ENCODE data around the gene SKIC3.

Gene SKIC3

DNA sequence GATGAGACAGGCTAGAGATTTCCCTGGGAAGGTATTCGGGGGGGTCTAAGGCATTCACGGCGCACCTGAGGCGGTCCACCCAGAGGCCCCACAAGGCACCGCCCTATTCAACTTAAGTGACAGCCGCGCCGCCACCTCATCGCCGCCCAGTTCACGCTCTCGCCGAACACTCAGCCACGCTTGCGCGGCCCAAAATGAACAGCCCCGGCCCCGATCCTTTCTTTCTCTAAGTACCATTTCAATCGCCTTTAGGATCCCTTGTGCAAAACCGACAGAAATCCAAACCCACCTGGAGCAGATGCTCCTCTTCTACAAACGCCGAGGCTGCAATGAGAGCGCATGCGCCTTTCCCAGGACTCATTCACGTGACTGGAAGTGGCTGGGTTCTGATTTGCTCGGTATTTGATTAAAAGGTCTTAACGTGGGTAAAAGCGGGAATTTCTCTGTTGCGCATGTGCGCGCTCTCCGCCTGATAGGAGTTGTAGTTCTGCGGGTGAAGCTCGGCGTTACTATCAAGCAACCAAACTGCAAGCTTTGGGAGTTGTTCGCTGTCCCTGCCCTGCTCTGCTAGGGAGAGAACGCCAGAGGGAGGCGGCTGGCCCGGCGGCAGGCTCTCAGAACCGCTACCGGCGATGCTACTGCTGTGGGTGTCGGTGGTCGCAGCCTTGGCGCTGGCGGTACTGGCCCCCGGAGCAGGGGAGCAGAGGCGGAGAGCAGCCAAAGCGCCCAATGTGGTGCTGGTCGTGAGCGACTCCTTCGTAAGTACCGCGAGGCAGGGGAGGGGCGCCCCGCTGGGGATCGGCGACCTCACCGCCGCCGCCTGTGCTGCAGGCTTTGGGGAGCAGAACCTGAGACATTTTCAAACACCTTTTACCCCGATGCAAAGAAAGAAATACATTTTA lies at the start of gene SKIC3, which contains the start of gene ARSK:
Gene SKIC3, minus strand, starts transcription at position 331 of the 902 bp plus-strand sequence. CDS start 7,827 bp downstream, outside the sequence.
Gene ARSK, plus strand, starts transcription at position 455 of the 902 bp plus-strand sequence. Its CDS starts 178 bp downstream, at position 633.
- Histone ChIP-seq H3K27ac (ENCODE audit: low read length) (peak within 1 kb of the TSS; percentile 82), H4K20me1 (ENCODE audit: insufficient read depth, low read length) (no peaks in the 10 kb centered on the region), H3K9ac (ENCODE audit: low read length) (peak within 1 kb of the TSS; percentile 75), H3K4me1 (ENCODE audit: low read length) (peaks cover 12% of the 10 kb centered on the region), H3K9me3 (ENCODE audit: insufficient read depth, low read length) (no peaks in the 10 kb centered on the region), H3K4me2 (ENCODE audit: low read length) (peak within 1 kb of the TSS; percentile 89), H3K4me3 (ENCODE audit: low read length) (peak within 1 kb of the TSS; percentile 93), H3K79me2 (ENCODE audit: low read length) (peaks cover 31% of the 10 kb centered on the region), H2AFZ (ENCODE audit: low read depth, low read length) (peak within 1 kb of the TSS; percentile 99), H3K36me3 (replicated peaks; ENCODE audit: low read depth, low read length) (peaks cover 6% of the 10 kb centered on the region), H3K27me3 (ENCODE audit: low read depth, low read length) (no peaks in the 10 kb centered on the region)
- TF ChIP-seq, protein P1, sequence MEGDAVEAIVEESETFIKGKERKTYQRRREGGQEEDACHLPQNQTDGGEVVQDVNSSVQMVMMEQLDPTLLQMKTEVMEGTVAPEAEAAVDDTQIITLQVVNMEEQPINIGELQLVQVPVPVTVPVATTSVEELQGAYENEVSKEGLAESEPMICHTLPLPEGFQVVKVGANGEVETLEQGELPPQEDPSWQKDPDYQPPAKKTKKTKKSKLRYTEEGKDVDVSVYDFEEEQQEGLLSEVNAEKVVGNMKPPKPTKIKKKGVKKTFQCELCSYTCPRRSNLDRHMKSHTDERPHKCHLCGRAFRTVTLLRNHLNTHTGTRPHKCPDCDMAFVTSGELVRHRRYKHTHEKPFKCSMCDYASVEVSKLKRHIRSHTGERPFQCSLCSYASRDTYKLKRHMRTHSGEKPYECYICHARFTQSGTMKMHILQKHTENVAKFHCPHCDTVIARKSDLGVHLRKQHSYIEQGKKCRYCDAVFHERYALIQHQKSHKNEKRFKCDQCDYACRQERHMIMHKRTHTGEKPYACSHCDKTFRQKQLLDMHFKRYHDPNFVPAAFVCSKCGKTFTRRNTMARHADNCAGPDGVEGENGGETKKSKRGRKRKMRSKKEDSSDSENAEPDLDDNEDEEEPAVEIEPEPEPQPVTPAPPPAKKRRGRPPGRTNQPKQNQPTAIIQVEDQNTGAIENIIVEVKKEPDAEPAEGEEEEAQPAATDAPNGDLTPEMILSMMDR (IDR thresholded peaks at IDR 0.05; ENCODE audit: low read depth, low read length): no peak
- TF ChIP-seq EZH2phosphoT487 (IDR thresholded peaks at IDR 0.05; ENCODE audit: low read depth): no peak

DNA sequence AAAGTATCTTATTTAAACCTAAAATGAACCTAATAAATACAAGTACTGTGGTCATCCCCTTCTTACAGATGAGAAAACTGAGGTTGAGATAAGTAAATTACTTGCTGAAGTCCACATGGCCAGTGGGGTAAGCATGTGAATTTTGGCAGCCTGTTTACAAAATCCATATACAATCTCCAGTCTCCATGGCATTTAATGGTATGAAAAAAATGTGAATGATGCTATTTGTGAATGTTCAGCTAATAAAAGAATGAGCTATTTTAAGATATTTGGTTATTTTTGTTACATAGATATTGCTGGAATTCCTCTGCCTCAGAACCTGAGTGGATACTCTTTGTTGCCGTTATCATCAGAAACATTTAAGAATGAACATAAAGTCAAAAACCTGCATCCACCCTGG lies 45.8 kb upstream of the SKIC3 start:
- H4K20me1 ChIP-seq (ENCODE audit: insufficient read depth, low read length): no peaks in the 10 kb centered on the region
- no peaks in the 10 kb centered on the region for H3K36me3 ChIP-seq (replicated peaks; ENCODE audit: low read depth, low read length)
- H3K9ac ChIP-seq (ENCODE audit: low read length): no peak overlapping the region
- no peaks in the 10 kb centered on the region for H3K79me2 ChIP-seq (ENCODE audit: low read length)
- H3K4me2 ChIP-seq (ENCODE audit: low read length): no peak overlapping the region
- H3K4me3 ChIP-seq (ENCODE audit: low read length): no peak overlapping the region
- H3K27me3 ChIP-seq (ENCODE audit: low read depth, low read length): no peaks in the 10 kb centered on the region
- H2AFZ ChIP-seq (ENCODE audit: low read depth, low read length): no peak overlapping the region
- TF ChIP-seq, protein P1 (IDR thresholded peaks at IDR 0.05; ENCODE audit: low read depth, low read length): no peak
- no peak for TF ChIP-seq EZH2phosphoT487 (IDR thresholded peaks at IDR 0.05; ENCODE audit: low read depth)
- H3K27ac ChIP-seq (ENCODE audit: low read length): no peak overlapping the region
- peaks cover 8% of the 10 kb centered on the region for H3K4me1 ChIP-seq (ENCODE audit: low read length)
- no peaks in the 10 kb centered on the region for H3K9me3 ChIP-seq (ENCODE audit: insufficient read depth, low read length)

DNA sequence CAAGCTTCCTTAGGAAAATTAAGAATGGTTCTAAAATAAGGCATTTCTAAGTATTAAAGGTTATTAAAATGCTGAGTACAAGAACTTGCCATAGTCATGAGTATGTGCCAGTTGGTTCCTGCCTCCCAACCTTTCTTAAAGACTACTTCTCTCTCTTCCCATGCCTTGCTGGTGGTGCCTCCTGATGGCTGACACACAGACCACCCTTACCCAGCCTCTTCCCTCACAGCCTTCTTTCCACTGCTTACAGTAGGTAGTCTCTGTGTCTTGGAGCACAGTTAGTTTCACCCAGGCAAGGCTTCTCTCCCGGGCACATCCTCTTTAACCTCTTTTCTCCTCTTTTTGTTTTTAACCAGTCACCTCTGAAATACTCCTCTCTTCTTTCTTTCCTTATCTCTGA lies 44.5 kb upstream of the SKIC3 start:
- Histone ChIP-seq H4K20me1 (ENCODE audit: insufficient read depth, low read length) (no peaks in the 10 kb centered on the region), H3K27ac (ENCODE audit: low read length) (no peak overlapping the region), H3K9ac (ENCODE audit: low read length) (no peak overlapping the region), H3K27me3 (ENCODE audit: low read depth, low read length) (no peaks in the 10 kb centered on the region), H3K79me2 (ENCODE audit: low read length) (no peaks in the 10 kb centered on the region), H3K4me3 (ENCODE audit: low read length) (no peak overlapping the region), H3K4me1 (ENCODE audit: low read length) (peaks cover 8% of the 10 kb centered on the region), H3K4me2 (ENCODE audit: low read length) (no peak overlapping the region), H3K36me3 (replicated peaks; ENCODE audit: low read depth, low read length) (no peaks in the 10 kb centered on the region), H2AFZ (ENCODE audit: low read depth, low read length) (no peak overlapping the region), H3K9me3 (ENCODE audit: insufficient read depth, low read length) (no peaks in the 10 kb centered on the region)
- TF ChIP-seq, protein P1 (IDR thresholded peaks at IDR 0.05; ENCODE audit: low read depth, low read length): no peak
- no peak for TF ChIP-seq EZH2phosphoT487 (IDR thresholded peaks at IDR 0.05; ENCODE audit: low read depth)

DNA sequence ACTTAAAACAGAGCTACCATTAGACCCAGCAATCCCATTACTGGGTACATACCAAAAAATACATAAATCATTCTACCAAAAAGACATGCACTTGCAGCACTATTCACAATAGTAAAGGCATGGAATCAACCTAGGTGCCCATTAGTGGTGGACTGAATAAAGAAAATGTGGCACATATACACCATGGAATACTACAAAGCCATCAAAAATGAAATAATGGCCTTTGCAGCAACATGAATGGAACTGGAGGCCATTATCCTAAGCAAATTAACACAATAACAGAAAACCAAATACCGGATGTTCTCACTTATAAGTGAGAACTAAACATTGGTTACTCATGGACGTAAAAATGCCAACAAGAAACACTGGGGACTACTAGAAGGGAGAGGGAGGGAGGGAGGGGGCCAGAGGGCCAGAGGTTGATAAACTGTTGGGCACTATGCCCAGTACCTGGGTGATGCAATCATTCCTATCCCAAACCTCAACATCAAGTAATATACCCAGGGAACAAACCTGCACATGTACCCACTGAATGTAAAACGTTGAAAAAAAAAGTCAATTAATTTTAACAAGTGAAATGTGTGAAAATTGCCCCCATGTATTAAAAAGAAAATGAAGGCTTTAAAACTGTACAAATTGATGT lies 40.6 kb upstream of the SKIC3 start:
- Histone ChIP-seq H2AFZ (ENCODE audit: low read depth, low read length) (no peak overlapping the region), H3K4me2 (ENCODE audit: low read length) (no peak overlapping the region), H4K20me1 (ENCODE audit: insufficient read depth, low read length) (no peaks in the 10 kb centered on the region), H3K36me3 (replicated peaks; ENCODE audit: low read depth, low read length) (no peaks in the 10 kb centered on the region), H3K27me3 (ENCODE audit: low read depth, low read length) (no peaks in the 10 kb centered on the region), H3K9me3 (ENCODE audit: insufficient read depth, low read length) (no peaks in the 10 kb centered on the region), H3K4me3 (ENCODE audit: low read length) (no peak overlapping the region), H3K27ac (ENCODE audit: low read length) (no peak overlapping the region), H3K9ac (ENCODE audit: low read length) (no peak overlapping the region), H3K79me2 (ENCODE audit: low read length) (no peaks in the 10 kb centered on the region), H3K4me1 (ENCODE audit: low read length) (peaks cover 14% of the 10 kb centered on the region)
- no peak for TF ChIP-seq EZH2phosphoT487 (IDR thresholded peaks at IDR 0.05; ENCODE audit: low read depth)
- TF ChIP-seq, protein P1 (IDR thresholded peaks at IDR 0.05; ENCODE audit: low read depth, low read length): no peak

Data from OCI-LY3 (cell line).